H1 (cell line): ENCODE results near the gene ZNF777. TPM values are rescaled to one million over a fixed set of nuclear protein-coding genes. Genes with fewer than 3 reads are reported as not detected.

Experiments used
- CTCF ChIA-PET: fragments of 300-600 bp; sonication (Branson Sonifier 250); formaldehyde crosslinking; loops from one replicate; lab custom pipeline; 2021; ENCODE audit not compliant: partially characterized antibody; lab: Charles Lee
- POLR2A ChIA-PET: fragments of 300-600 bp; sonication (Branson Sonifier 250); formaldehyde crosslinking; loops from one replicate; lab custom pipeline; 2021; ENCODE audit warnings: inconsistent platforms; ENCODE audit not compliant: partially characterized antibody; lab: Charles Lee
- DNase-seq, 2 experiments: peaks; one replicate each; pipeline versions ENCODE4 v3.0.0 to v3.0.0-alpha.2; 2010 to 2022; ENCODE audit warnings: low spot score in 2 of 2, low read depth in 1 of 2, mixed read lengths in 1 of 2
- FAIRE-seq: peaks from 2 replicates; lab custom pipeline; 2011; peaks lifted over from hg19 to GRCh38; lab: Jason Lieb, UNC
- H2AFZ ChIP-seq: 2 replicates; pipeline ENCODE4 v1.8.1; 2012; ENCODE audit warnings: low read length, inconsistent platforms
- H2AK5ac ChIP-seq: 2 replicates; pipeline ENCODE4 v1.6.1; 2013; ENCODE audit warnings: low read depth, low read length
- H2BK120ac ChIP-seq: replicated peaks from 2 replicates; pipeline ENCODE3; 2013; ENCODE audit warnings: low read depth, low read length, inconsistent platforms
- H2BK12ac ChIP-seq: 2 replicates; pipeline ENCODE4 v1.6.1; 2013; ENCODE audit warnings: low read depth, low read length
- H2BK15ac ChIP-seq: 2 replicates; pipeline ENCODE4 v1.6.1; 2013; ENCODE audit warnings: low read length
- H2BK20ac ChIP-seq: 2 replicates; pipeline ENCODE4 v1.6.1; 2013; ENCODE audit warnings: low read length
- H2BK5ac ChIP-seq: 2 replicates; pipeline ENCODE4 v1.6.1; 2013; ENCODE audit warnings: low read depth, low read length
- H3K14ac ChIP-seq: 2 replicates; pipeline ENCODE4 v1.6.1; 2013; ENCODE audit warnings: inconsistent platforms; ENCODE audit not compliant: insufficient read length
- H3K18ac ChIP-seq: 2 replicates; pipeline ENCODE4 v1.6.1; 2013; ENCODE audit warnings: low read length; ENCODE audit errors: extremely low read depth
- H3K23ac ChIP-seq: 2 replicates; pipeline ENCODE4 v1.6.1; 2013; ENCODE audit warnings: inconsistent platforms; ENCODE audit not compliant: insufficient read length
- H3K23me2 ChIP-seq: 2 replicates; pipeline ENCODE4 v1.6.1; 2013; ENCODE audit warnings: low read depth, low read length
- H3K27ac ChIP-seq: 2 replicates; pipeline ENCODE4 v1.6.1; 2011; ENCODE audit warnings: low read depth, low read length, inconsistent platforms
- H3K27me3 ChIP-seq, 4 experiments: replicated peaks in 1 of 4; 1 replicate in 1 of 4; 2 replicates in 3 of 4; pipeline versions ENCODE4 v1.6.1 to v1.8.1; 2011 to 2013; ENCODE audit warnings: low read length in 3 of 4, mild to moderate bottlenecking in 3 of 4, inconsistent platforms in 2 of 4, mixed read lengths in 2 of 4, moderate library complexity in 1 of 4; ENCODE audit not compliant: control insufficient read depth in 3 of 4, insufficient read depth in 3 of 4; ENCODE audit errors: extremely low read depth in 1 of 4
- H3K36me3 ChIP-seq, 4 experiments: 2 replicates each; pipeline versions ENCODE4 v1.6.1 to v1.8.1; 2011 to 2013; ENCODE audit warnings: mild to moderate bottlenecking in 4 of 4, low read length in 3 of 4, moderate library complexity in 2 of 4, control low read depth in 1 of 4, inconsistent platforms in 1 of 4; ENCODE audit not compliant: insufficient read depth in 4 of 4, control insufficient read depth in 2 of 4
- H3K4ac ChIP-seq: replicated peaks from 2 replicates; pipeline ENCODE3; 2013; ENCODE audit warnings: low read length, low read depth, mixed read lengths, inconsistent platforms; ENCODE audit not compliant: insufficient read length
- H3K4me1 ChIP-seq, 4 experiments: replicated peaks in 1 of 4; 1 replicate in 1 of 4; 2 replicates in 3 of 4; pipeline versions ENCODE4 v1.6.1 to v1.8.1; 2011 to 2013; ENCODE audit warnings: low read length in 3 of 4, inconsistent platforms in 2 of 4, mixed read lengths in 1 of 4; ENCODE audit not compliant: insufficient read depth in 4 of 4, control insufficient read depth in 3 of 4
- H3K4me2 ChIP-seq, 2 experiments: 2 replicates each; pipeline versions ENCODE4 v1.6.1 to v1.8.1; 2011 to 2013; ENCODE audit warnings: low read depth in 2 of 2, low read length in 2 of 2, control low read depth in 1 of 2, inconsistent platforms in 1 of 2, mild to moderate bottlenecking in 1 of 2; ENCODE audit not compliant: insufficient read depth in 1 of 2
- H3K4me3 ChIP-seq, 4 experiments: fragments of 200-600, 300-600 bp in 1 of 4; sonication (generic), shearing (Covaris generic), sonication (Bioruptor Twin) in 1 of 4; 2 replicates each; pipeline versions ENCODE4 v1.5.1 to v1.8.1; 2011 to 2016; ENCODE audit warnings: low read length in 4 of 4, low read depth in 3 of 4, control low read depth in 2 of 4, inconsistent platforms in 2 of 4, mild to moderate bottlenecking in 2 of 4, mixed read lengths in 1 of 4, moderate library complexity in 1 of 4; ENCODE audit not compliant: insufficient read depth in 2 of 4; ENCODE audit errors: extremely low read depth in 1 of 4
- H3K56ac ChIP-seq: replicated peaks from 2 replicates; pipeline ENCODE3; 2013; ENCODE audit warnings: low read depth, mild to moderate bottlenecking, mixed read lengths, low read length, inconsistent platforms; ENCODE audit not compliant: insufficient read length
- H3K79me1 ChIP-seq: 2 replicates; pipeline ENCODE4 v1.6.1; 2013; ENCODE audit warnings: low read depth, low read length, control low read depth
- H3K79me2 ChIP-seq, 2 experiments: 2 replicates each; pipeline versions ENCODE4 v1.6.1 to v1.8.1; 2012 to 2013; ENCODE audit warnings: low read length in 2 of 2, mild to moderate bottlenecking in 2 of 2, inconsistent platforms in 1 of 2; ENCODE audit not compliant: insufficient read depth in 2 of 2, control insufficient read depth in 1 of 2
- H3K9ac ChIP-seq, 4 experiments: replicated peaks in 1 of 4; 1 replicate in 1 of 4; 2 replicates in 3 of 4; pipeline versions ENCODE4 v1.6.1 to v1.8.1; 2011 to 2013; ENCODE audit warnings: low read depth in 3 of 4, low read length in 3 of 4, control low read depth in 2 of 4, mild to moderate bottlenecking in 2 of 4, moderate library complexity in 2 of 4, inconsistent platforms in 1 of 4; ENCODE audit errors: extremely low read depth in 1 of 4
- H3K9me3 ChIP-seq, 2 experiments: 2 replicates each; pipeline versions ENCODE4 v1.6.1 to v1.8.1; 2012 to 2013; ENCODE audit warnings: mild to moderate bottlenecking in 2 of 2, moderate library complexity in 2 of 2, control low read depth in 1 of 2, inconsistent platforms in 1 of 2, low read depth in 1 of 2, low read length in 1 of 2, mixed read lengths in 1 of 2; ENCODE audit not compliant: insufficient read depth in 2 of 2
- H4K20me1 ChIP-seq, 2 experiments: replicated peaks in 1 of 2; 2 replicates each; pipeline versions ENCODE3 to v1.8.1; 2011 to 2013; ENCODE audit warnings: inconsistent platforms in 2 of 2, low read length in 2 of 2, mild to moderate bottlenecking in 1 of 2; ENCODE audit not compliant: insufficient read depth in 2 of 2, control insufficient read depth in 1 of 2
- H4K5ac ChIP-seq: 2 replicates; pipeline ENCODE4 v1.6.1; 2013; ENCODE audit warnings: low read length, low read depth, mixed read lengths, inconsistent platforms; ENCODE audit not compliant: insufficient read length
- H4K8ac ChIP-seq: 2 replicates; pipeline ENCODE4 v1.8.0; 2013; ENCODE audit warnings: mild to moderate bottlenecking, moderate library complexity, low read length, inconsistent platforms; ENCODE audit not compliant: insufficient read depth; ENCODE audit errors: extremely low read depth
- H4K91ac ChIP-seq: replicated peaks from 2 replicates; pipeline ENCODE3; 2013; ENCODE audit warnings: low read length, mixed read lengths, inconsistent platforms; ENCODE audit not compliant: insufficient read length
- CHD1 ChIP-seq: IDR thresholded peaks from 2 replicates; pipeline ENCODE4 v1.6.1; 2012; ENCODE audit warnings: low read depth, low read length, improper control_type of control experiment
- CREB1 ChIP-seq: IDR thresholded peaks from 2 replicates; pipeline ENCODE4 v1.6.1; 2012; ENCODE audit warnings: inconsistent platforms
- EP300 ChIP-seq, 2 experiments: IDR thresholded peaks; 1 replicate in 1 of 2; 2 replicates in 1 of 2; pipeline ENCODE4 v1.6.1; 2011 to 2012; ENCODE audit warnings: low read depth in 2 of 2, low read length in 2 of 2, mild to moderate bottlenecking in 2 of 2, borderline replicate concordance in 1 of 2, inconsistent platforms in 1 of 2, moderate library complexity in 1 of 2
- GTF2F1 ChIP-seq: IDR thresholded peaks from 2 replicates; pipeline ENCODE4 v1.6.1; 2012; ENCODE audit warnings: low read depth, low read length, improper control_type of control experiment, borderline replicate concordance
- HDAC6 ChIP-seq: IDR thresholded peaks from one replicate; pipeline ENCODE4 v1.7.1; 2012; ENCODE audit warnings: low read depth, mild to moderate bottlenecking, inconsistent platforms, low read length, moderate library complexity
- MAFK ChIP-seq: IDR thresholded peaks from 2 replicates; pipeline ENCODE4 v1.6.1; 2012; ENCODE audit warnings: low read depth, mild to moderate bottlenecking, improper control_type of control experiment, low read length
- NANOG ChIP-seq: IDR thresholded peaks from 2 replicates; pipeline ENCODE4 v1.6.1; 2011; ENCODE audit warnings: low read length, low read depth, mild to moderate bottlenecking, inconsistent platforms; ENCODE audit not compliant: insufficient read depth, poor library complexity, severe bottlenecking
- PHF8 ChIP-seq: fragments of 200-600 bp; sonication (generic); conservative IDR thresholded peaks from 2 replicates; pipeline ENCODE4 v1.7.1; 2012; ENCODE audit warnings: low read depth, mild to moderate bottlenecking, inconsistent platforms, low read length, moderate library complexity
- RXRA ChIP-seq: IDR thresholded peaks from 2 replicates; pipeline ENCODE4 v1.6.1; 2011; ENCODE audit warnings: low read depth, mild to moderate bottlenecking, low read length, moderate library complexity; ENCODE audit not compliant: insufficient read depth
- SIRT6 ChIP-seq: IDR thresholded peaks from one replicate; pipeline ENCODE4 v1.7.1; 2012; ENCODE audit warnings: low read length, inconsistent platforms
- TAF1 ChIP-seq: IDR thresholded peaks from 2 replicates; pipeline ENCODE4 v1.6.1; 2011; ENCODE audit warnings: mild to moderate bottlenecking, low read depth, low read length
- TAF7 ChIP-seq: optimal IDR thresholded peaks from 2 replicates; pipeline ENCODE3; 2011; ENCODE audit warnings: low read depth, mild to moderate bottlenecking, inconsistent platforms, low read length, moderate library complexity, borderline replicate concordance
- WGBS, 2 experiments: shearing (Covaris generic) in 1 of 2; methylation state at CpG; one replicate each; pipeline versions ENCODE4 v1.1.6 to v1.1.7; 2013 to 2015; ENCODE audit warnings: low lambda C conversion rate in 2 of 2, mixed read lengths in 2 of 2, inconsistent platforms in 1 of 2, low coverage in 1 of 2, missing lambda C conversion rate in 1 of 2; ENCODE audit not compliant: insufficient replicate concordance in 2 of 2, insufficient coverage in 1 of 2, insufficient read length in 1 of 2; ENCODE audit errors: extremely low coverage in 1 of 2, missing lambda C conversion rate in 1 of 2; 5-methylcytosine and 5-hydroxymethylcytosine counted together
- polyA plus RNA-seq, 7 experiments: library from polyadenylated mRNA; depleted of rRNA in 3 of 7; stranded (reverse) in 5 of 7; unstranded in 2 of 7; fragments of >200 nt in 5 of 7; fragments of 200-250 nt in 2 of 7; gene quantifications; 1 replicate in 5 of 7; 2 replicates in 1 of 7; 4 replicates in 1 of 7; pipeline versions ENCODE4 v1.2.1 to v1.2.3, GENCODE V29; 2011 to 2013; ENCODE audit warnings: missing spikeins in 2 of 7, mixed read lengths in 2 of 7
- total RNA-seq: library from RNA; stranded (reverse); fragmentation: NEBNext Ultra II Directional; extraction: Animal tissue kit (Norgen Biotek cat#: 25700); gene quantifications from 2 replicates; pipeline ENCODE4 v1.2.1, GENCODE V29; 2021
- TF ChIP-seq, protein P1 (sequence below): IDR thresholded peaks from 2 replicates; pipeline ENCODE4 v1.6.1; 2011; ENCODE audit warnings: low read depth, mild to moderate bottlenecking, low read length; ENCODE audit not compliant: insufficient read depth

ZNF777 gene
- total and polyA plus RNA-seq, 2 of the 8 experiments (the other 6 are each of a cell fraction or from before 2014, with no cell fraction given), result 8.0 to 10.1 TPM

DNA sequence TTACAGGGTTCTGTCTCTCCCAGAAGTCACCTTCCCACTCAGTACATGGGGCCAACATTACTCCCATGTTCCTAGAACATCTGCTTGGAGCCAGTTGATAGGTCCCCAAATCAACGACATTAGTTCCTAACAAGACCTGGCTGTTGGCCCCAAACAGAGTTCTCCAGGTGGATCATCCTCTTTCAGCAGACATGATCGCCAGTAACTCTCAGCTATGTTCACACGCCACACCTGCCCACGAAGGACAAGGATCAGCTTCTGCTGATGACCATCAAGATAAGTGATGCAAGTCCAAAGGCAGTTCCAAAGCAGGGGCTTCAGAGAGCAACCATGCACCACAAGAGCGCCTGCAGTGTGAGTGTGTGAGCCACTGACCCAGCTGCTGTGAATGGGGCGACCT lies 11.0 kb downstream of the ZNF777 start:
- Histone ChIP-seq H3K27ac (no peak overlapping the region), H3K79me2 (no peaks in the 10 kb centered on the region), H3K4ac (no peak overlapping the region), H3K27me3 (no peaks in the 10 kb centered on the region), H3K56ac (no peak overlapping the region), H3K9me3 (no peaks in the 10 kb centered on the region), H3K4me3 (no peak overlapping the region), H3K23ac (no peak overlapping the region), H4K5ac (no peak overlapping the region), H2BK12ac (no peak overlapping the region), H2BK20ac (no peak overlapping the region), H2AFZ (no peak overlapping the region), H3K23me2 (no peaks in the 10 kb centered on the region; the same call in 1 of the 2 replicates), H3K4me2 (no peak overlapping the region), H4K8ac (no peak overlapping the region), H3K9ac (no peak overlapping the region), H3K14ac (no peak overlapping the region), H2AK5ac (no peak overlapping the region), H4K91ac (no peak overlapping the region), H2BK15ac (no peak overlapping the region), H3K4me1 (no peaks in the 10 kb centered on the region), H4K20me1 (peaks cover 2% of the 10 kb centered on the region in 2 experiments), H3K18ac (no peak overlapping the region), H2BK5ac (no peak overlapping the region), H2BK120ac (no peak overlapping the region), H3K36me3 (peaks cover 0 to 29% (median 14%) of the 10 kb centered on the region in 4 experiments; a peak in 6 of 8 replicates), H3K79me1 (no peaks in the 10 kb centered on the region)
- WGBS, 2 experiments, result 95% methylated on average over 6 of the region's 6 CpGs; no CpG with 5 or more reads in 1 of the 2 experiments
- CTCF ChIA-PET, result interaction anchor here (1.1 kb wide), 1 partner anchor 156 kb away, joined by 3 read pairs; no protein-coding TSS in a partner anchor
- DNase-seq, result no peak
- POLR2A ChIA-PET, result no interaction called here
- no peak for FAIRE-seq
- TF ChIP-seq MAFK, result no peak
- no peak for TF ChIP-seq HDAC6
- no peak for TF ChIP-seq RXRA
- TF ChIP-seq SIRT6, result no peak
- no peak for TF ChIP-seq TAF1
- no peak for TF ChIP-seq CHD1
- TF ChIP-seq GTF2F1, result no peak
- no peak for TF ChIP-seq NANOG
- TF ChIP-seq, protein P1, sequence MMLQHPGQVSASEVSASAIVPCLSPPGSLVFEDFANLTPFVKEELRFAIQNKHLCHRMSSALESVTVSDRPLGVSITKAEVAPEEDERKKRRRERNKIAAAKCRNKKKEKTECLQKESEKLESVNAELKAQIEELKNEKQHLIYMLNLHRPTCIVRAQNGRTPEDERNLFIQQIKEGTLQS, result no peak
- TF ChIP-seq EP300 (IDR thresholded peaks at IDR 0.05; ENCODE audit: borderline replicate concordance in 1 of 2, low read depth in 2 of 2, low read length in 2 of 2), result no peak
- no peak for TF ChIP-seq PHF8
- no peak for TF ChIP-seq TAF7
- TF ChIP-seq CREB1, result no peak
